Measurements from ENCODE around the gene TMEM82. TPM values are rescaled to one million over a fixed set of nuclear protein-coding genes. Genes with fewer than 3 reads are reported as not detected.

The TMEM82 gene
- total RNA-seq, 1 donor from 2014 or later, result 0.13 TPM

- DNase-seq (ENCODE audit: low read depth in 2 of 2), result no peak
Measured at GRCh38 chr1:15735304-15736037, 6.8 kb upstream of the TMEM82 start.

GRCh38 chr1:15736038-15736891 is 6.0 kb upstream of the TMEM82 start, which contains the start of gene SLC25A34:
TSS of gene SLC25A34 (plus strand) at chr1:15736258. CDS start at chr1:15736486, 228 bp downstream.
- no peak for DNase-seq (ENCODE audit: low read depth in 2 of 2)

DNA sequence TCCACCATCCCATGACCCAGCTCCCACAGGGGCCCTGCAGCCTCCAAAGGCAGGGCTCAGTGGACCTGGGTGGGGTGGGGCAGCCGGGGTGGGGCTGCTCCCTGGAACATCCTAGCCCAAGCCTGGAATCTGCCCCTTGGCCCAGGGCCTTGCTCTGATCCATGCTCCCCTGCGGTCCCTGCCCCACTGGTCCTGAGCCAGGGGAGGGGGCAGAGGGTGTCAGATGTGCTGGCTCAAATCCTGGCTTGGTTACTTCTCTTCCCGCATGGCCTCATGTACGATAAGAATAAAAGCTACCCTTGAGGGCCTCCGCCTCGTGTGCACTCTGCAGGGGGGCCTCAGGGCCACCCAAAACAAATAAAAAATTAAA is 5.4 kb upstream of the TMEM82 start:
- no peak for DNase-seq (ENCODE audit: low read depth in 2 of 2)

DNA sequence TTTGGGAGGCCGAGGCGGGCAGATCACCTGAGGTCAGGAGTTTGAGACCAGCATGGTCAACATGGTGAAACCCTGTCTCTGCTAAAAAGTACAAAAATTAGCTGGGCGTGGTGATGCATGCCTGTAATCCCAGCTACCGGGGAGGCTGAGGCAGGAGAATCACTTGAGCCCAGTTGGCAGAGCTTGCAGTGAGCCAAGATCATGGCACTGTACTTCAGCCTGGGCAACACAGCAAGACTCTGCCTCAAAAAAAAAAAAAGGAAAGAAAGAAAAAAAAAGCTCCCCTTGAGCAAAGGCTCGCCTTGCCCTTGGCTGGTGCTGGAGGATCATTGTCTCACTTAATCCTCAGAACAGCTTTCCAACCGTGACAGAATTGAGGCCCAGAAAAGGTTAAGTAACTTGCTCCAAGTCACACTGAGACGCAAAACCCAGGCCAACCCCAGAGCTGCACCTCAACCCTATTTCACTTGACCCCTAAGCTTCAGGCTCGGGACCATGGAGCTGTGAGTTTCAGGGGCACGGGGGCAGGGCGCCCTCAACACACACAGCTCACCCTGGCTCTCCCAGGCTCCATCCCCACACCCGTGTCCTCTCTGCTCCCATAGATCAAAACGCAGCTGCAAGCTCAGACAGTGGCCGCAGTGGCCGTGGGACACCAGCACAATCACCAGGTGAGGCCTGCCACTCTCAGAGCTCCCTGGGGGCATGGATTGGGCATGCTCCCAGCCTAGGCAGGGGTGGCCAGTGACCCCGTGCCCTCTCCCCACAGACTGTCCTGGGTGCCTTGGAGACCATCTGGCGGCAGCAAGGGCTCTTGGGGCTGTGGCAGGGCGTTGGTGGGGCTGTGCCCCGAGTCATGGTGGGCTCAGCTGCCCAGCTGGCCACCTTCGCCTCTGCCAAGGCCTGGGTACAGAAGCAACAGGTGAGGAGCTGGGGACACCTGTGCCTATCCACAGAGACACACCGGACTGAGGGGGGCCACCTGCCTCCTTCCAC is 4.7 kb upstream of the TMEM82 start:
- no peak for DNase-seq (ENCODE audit: low read depth in 2 of 2)

DNA sequence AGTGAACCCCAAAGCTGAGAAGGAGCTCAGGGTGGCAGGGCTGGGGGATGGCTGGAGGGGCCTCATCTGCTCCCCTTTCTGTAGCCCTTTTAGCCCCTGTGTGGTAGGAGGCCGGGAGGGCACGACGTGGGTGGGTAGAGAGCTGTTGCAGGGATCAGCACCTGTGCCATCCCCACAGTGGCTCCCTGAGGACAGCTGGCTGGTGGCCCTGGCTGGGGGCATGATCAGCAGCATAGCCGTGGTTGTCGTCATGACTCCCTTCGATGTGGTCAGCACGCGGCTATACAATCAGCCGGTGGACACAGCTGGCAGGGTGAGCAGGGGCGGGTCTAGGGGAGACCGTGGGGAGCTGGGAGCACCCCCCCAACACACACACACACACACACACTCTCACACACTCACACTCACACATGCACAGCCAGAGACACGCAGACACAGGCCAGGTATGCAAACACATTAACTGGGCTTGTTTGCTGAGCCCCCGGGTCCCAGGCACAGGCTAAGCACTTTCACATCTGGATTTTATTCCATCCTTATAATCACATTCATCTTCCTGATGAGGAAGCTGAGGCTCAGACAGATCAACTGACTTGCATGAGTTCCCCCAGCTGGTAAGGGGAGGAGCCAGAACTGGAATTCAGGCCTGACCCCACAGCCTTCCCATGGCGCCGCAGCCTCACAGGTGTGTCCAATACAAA is 3.7 kb upstream of the TMEM82 start:
- DNase-seq (ENCODE audit: low read depth in 2 of 2), result no peak

GRCh38 chr1:15739259-15739658 is 3.0 kb upstream of the TMEM82 start:
- DNase-seq (ENCODE audit: low read depth in 2 of 2), result no peak

DNA sequence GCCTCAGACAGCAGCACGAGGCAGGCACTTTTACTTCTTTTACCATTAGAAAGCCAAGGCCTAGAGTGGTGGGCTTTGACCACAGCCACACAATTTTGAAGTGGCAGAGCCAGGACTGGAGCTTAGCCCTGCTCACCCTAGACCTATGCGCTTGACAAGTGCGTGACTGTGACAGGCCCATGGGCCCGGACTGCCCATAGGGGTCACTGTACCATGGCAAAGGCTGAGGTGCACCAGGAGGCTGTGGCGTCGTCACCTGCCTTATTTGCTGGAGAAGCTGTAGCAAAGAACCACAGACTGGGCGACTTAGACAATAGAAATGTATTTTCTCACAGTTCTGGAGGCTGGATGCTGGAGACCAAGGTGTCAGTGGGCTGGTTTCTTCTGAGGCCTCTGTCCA is 2.6 kb upstream of the TMEM82 start:
- DNase-seq (ENCODE audit: low read depth in 2 of 2), result peak in 1 of 2 donors; percentile 31

DNA sequence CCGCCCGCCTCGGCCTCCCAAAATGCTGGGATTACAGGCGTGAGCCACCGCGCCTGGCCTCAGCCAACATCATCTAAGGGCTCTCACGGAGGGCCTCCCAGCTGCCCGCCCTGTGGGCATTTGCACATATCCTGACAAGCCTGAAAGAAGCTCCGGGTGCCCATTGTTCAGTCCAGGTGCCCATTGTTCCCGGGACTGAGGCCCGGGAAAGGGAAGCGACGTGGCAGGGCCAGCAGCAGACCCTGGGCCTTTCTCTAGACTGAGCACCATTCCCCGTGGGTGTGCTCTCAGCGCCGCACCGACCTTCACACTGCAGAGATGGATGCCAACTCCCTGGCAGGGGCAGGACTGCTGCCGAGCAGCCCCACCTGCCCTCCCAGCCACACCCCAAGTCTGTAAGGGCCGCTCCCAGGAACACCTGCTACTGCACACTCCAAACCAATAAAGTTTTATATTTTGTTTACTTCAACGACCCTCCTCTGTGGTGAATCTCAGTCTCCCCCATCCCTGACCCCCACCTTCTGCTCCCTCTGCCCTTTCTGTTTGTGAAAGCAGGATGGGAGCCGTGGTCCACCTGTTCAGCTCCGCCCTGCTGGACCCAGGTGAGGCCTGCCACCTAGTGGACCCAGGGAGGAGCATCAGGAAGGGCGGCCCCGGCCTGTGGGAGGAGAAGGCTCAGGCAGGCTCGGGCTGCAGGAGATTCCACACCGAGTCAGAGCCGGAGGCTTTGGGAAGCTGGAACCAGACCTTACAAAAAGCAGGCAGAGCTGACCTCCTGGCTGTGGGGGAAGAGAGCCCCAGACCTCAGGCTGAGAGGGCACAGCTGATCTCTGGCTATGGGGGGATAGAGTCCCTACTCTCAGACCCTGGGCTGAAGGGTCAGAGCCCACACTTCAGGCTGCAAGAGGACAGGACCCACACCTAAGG is 1.1 kb upstream of the TMEM82 start:
- peak in 1 of 2 donors; percentile 71 for DNase-seq (ENCODE audit: low read depth in 2 of 2)

GRCh38 chr1:15744122-15744679 is 1.9 kb downstream of the TMEM82 start:
- no peak for DNase-seq (ENCODE audit: low read depth in 2 of 2)

- DNase-seq (ENCODE audit: low read depth in 2 of 2), result no peak
Measured at GRCh38 chr1:15747378-15747777, 5.1 kb downstream of the TMEM82 start.

- no peak for DNase-seq (ENCODE audit: low read depth in 2 of 2)
Measured at GRCh38 chr1:15748264-15748663, 6.0 kb downstream of the TMEM82 start.

GRCh38 chr1:15748690-15749398 is 6.5 kb downstream of the TMEM82 start:
- DNase-seq (ENCODE audit: low read depth in 2 of 2), result no peak

GRCh38 chr1:15749399-15750291 is 7.3 kb downstream of the TMEM82 start:
- peak in 1 of 2 donors; percentile 91 for DNase-seq (ENCODE audit: low read depth in 2 of 2)

DNA sequence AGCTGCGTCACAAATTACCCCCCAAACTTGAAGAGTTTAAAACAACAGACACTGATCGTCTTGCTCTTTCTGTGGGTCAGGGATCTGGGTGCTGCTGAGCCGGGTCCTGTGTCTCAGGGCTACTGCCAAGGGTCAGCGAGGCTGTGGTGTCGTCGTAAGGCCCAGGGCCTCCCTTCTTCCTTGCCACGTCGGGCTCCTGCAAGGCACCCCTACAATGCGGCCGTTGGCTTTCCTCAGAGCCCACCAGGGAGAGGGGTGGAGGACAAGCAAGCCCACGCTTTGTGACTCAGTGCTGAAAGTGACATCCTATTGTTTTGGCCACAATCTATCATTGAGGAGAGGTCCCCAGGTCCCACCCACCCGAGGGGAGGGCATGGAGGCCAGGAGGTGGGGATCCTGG is 8.6 kb downstream of the TMEM82 start:
- no peak for DNase-seq (ENCODE audit: low read depth in 2 of 2)

GRCh38 chr1:15751717-15752116 is 9.4 kb downstream of the TMEM82 start:
- no peak for DNase-seq (ENCODE audit: low read depth in 2 of 2)

DNA sequence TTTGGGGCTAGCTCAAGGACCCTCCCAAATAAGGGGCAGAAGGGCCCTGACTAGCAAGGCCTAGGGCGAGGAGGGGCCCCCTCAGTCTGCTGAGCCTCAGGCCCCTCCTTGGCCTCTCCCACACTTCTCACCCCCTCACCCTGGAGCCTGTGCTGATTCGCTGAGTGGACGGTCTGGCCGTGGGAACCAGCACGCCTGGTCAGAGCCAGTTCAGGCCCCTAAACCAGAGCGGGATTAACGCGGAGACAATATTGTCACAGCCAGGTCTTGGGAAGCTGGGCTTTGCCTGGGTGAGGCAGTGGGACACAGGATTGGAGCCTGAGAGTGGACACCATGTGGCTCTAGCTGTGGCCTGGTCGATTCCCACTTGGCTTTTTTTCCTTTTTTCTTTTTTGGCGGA is 11.5 kb downstream of the TMEM82 start:
- DNase-seq (ENCODE audit: low read depth in 2 of 2), result no peak

- DNase-seq (ENCODE audit: low read depth in 2 of 2), result no peak
Measured at GRCh38 chr1:15755021-15755645, 12.8 kb downstream of the TMEM82 start.

All from dermis microvascular lymphatic vessel endothelial cell (primary cell).